ENCODE data around the gene AQP12B. TPM values are rescaled to one million over a fixed set of nuclear protein-coding genes. Genes with fewer than 3 reads are reported as not detected.

Gene AQP12B
- total RNA-seq, 4 donors from 2014 or later: not detected

DNA sequence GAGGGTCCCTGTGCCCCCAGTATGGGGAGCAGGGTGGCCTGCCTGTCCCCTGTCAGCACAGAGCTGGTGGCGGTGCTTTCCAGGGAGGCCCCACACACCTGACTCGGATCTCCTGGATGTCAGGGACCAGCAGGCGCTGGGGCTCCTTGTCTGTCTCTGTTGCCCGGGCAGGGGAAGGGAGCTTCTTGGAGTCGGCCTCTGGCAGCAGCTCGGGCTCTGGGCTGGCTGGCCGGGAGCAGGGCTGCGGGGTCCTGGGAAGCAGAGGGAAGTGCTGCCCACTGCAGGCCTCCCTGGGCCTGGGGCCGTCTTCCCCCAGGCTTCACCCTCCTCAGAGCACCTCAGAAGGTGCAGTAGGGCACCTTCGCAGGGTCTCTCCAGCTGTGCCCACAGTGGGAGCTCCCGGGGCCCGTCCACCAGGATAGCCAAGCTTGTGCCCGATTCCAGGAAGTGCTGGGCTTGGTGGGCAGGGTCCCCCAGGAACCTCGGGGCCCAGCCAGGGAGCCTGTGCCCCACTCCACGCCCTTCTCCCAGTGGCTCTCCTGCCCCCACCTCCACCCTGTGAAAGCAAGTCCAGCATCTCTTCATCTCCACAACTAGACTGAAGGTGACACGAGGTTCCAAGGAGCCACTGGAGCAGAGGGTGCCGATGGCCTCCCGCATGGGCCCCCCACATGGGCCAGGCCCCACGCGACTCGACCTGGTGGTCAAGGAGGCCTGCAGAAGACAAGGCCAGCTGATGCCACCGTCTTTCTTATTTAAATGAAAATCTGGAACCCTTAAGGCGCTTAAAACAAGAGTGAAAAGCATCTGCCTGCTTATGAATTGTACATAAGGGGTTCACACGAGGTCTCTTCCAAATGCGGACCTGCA, 37.2 kb upstream of the AQP12B start:
- TF ChIP-seq, protein P1, sequence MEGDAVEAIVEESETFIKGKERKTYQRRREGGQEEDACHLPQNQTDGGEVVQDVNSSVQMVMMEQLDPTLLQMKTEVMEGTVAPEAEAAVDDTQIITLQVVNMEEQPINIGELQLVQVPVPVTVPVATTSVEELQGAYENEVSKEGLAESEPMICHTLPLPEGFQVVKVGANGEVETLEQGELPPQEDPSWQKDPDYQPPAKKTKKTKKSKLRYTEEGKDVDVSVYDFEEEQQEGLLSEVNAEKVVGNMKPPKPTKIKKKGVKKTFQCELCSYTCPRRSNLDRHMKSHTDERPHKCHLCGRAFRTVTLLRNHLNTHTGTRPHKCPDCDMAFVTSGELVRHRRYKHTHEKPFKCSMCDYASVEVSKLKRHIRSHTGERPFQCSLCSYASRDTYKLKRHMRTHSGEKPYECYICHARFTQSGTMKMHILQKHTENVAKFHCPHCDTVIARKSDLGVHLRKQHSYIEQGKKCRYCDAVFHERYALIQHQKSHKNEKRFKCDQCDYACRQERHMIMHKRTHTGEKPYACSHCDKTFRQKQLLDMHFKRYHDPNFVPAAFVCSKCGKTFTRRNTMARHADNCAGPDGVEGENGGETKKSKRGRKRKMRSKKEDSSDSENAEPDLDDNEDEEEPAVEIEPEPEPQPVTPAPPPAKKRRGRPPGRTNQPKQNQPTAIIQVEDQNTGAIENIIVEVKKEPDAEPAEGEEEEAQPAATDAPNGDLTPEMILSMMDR (IDR thresholded peaks at IDR 0.05): no peak
- TF ChIP-seq POLR2A (IDR thresholded peaks at IDR 0.05): no peak
- no peak for DNase-seq (ENCODE audit: low spot score in 2 of 2)
- H3K4me3 ChIP-seq (ENCODE audit: low read depth, poor library complexity, severe bottlenecking): no peak overlapping the region
- intact Hi-C loops (cut with DNase I; ENCODE audit: low total_unique reads): no loop called here
- 85 to 87% methylated on average over 16 to 19 of the region's 25 CpGs for WGBS, 2 donors

- no peak for DNase-seq (ENCODE audit: low spot score in 2 of 2)
- TF ChIP-seq POLR2A (IDR thresholded peaks at IDR 0.05): no peak
- TF ChIP-seq, protein P1 (IDR thresholded peaks at IDR 0.05): no peak
- no peak overlapping the region for H3K4me3 ChIP-seq (ENCODE audit: low read depth, poor library complexity, severe bottlenecking)
- intact Hi-C loops (cut with DNase I; ENCODE audit: low total_unique reads): no loop called here
- WGBS, 2 donors: 85 to 88% methylated on average over 22 to 25 of the region's 25 CpGs
Observed at GRCh38 chr2:240718896-240719490, 36.3 kb upstream of the AQP12B start.

GRCh38 chr2:240717681-240718581, 35.2 kb upstream of the AQP12B start:
- no peak for TF ChIP-seq POLR2A (IDR thresholded peaks at IDR 0.05)
- TF ChIP-seq, protein P1 (IDR thresholded peaks at IDR 0.05): no peak
- 74 to 85% methylated on average over 12 to 27 of the region's 31 CpGs for WGBS, 2 donors
- H3K4me3 ChIP-seq (ENCODE audit: low read depth, poor library complexity, severe bottlenecking): no peak overlapping the region
- DNase-seq (ENCODE audit: low spot score in 2 of 2): no peak
- intact Hi-C loops (cut with DNase I; ENCODE audit: low total_unique reads): no loop called here

DNA sequence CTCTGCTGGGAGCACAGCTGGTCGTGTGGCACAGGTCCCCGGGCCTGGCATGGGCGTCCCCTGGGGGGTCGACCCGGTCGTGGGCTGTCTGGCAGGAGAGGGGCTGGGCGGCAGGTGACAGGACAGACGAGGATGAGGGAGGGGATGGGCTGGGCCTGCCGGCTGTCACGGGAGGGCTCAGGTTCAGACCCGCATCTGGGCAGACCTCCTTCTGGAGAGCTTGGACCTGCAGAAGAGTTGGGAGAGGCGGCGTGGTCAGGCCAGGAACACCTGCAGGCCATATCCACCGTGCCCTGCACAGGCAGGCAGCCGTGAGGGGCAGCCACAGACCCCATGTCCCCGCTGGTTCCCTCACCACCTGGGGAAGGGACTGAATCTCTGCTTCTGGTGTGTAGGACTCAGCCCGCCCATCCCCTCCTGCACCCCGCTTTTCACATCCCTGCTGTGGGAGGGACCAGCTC, 34.5 kb upstream of the AQP12B start:
- H3K4me3 ChIP-seq (ENCODE audit: low read depth, poor library complexity, severe bottlenecking): no peak overlapping the region
- TF ChIP-seq POLR2A (IDR thresholded peaks at IDR 0.05): no peak
- TF ChIP-seq, protein P1 (IDR thresholded peaks at IDR 0.05): no peak
- intact Hi-C loops (cut with DNase I; ENCODE audit: low total_unique reads): no loop called here

DNA sequence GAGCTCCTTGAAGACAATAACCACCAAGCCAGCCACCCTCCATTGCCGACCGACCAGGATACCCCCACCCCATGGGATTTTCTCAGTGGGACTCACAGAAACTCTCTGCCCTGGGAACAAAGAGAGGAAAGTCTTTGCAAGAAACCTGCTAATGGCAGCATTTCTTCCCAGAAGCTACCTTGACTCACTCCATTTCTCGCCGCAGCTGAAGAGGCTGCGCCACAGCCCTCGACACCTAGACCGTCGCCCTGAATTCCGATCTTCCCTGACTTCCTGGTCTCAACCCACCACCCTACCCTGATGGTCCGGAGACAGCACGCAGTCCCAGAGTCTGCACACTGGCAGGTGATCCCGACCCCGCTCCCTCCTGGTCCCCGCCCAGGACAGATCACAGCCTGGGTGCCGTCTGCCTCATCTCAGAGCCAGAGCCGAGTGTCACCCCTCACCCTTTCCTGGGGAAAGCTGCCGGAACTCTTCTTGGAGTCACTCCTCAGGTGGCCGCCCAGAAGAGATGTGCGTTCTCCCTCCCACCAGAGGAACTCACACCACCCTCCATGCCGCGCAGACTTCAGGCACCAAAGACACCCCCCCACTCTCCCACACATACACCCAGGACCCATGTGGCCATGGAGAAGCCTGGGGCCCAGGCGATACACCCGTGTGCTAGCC, 33.6 kb upstream of the AQP12B start:
- no peak overlapping the region for H3K4me3 ChIP-seq (ENCODE audit: low read depth, poor library complexity, severe bottlenecking)
- TF ChIP-seq, protein P1 (IDR thresholded peaks at IDR 0.05): no peak
- no peak for TF ChIP-seq POLR2A (IDR thresholded peaks at IDR 0.05)
- WGBS, 2 donors: 89 to 91% methylated on average over 23 of the region's 23 CpGs
- no peak for DNase-seq (ENCODE audit: low spot score in 2 of 2)
- intact Hi-C loops (cut with DNase I; ENCODE audit: low total_unique reads): no loop called here

More for the DNA sequence above, 34.5 kb upstream of the AQP12B start:
- no peak for DNase-seq (ENCODE audit: low spot score in 2 of 2)
- 72 to 74% methylated on average over 14 to 18 of the region's 18 CpGs for WGBS, 2 donors
